SK-N-SH (cell line): Measurements from ENCODE around the gene NELFE. TPM values are rescaled to one million over a fixed set of nuclear protein-coding genes. Genes with fewer than 3 reads are reported as not detected.
"Not testable (repeated sequence)": the region's sequence is repeated elsewhere in the genome, so short reads cannot be mapped to it uniquely, and the experiment has no call there.

Experiments used
- CTCF ChIA-PET: fragments of 300-600, 350-600 bp; formaldehyde crosslinking; extraction: SDS; loops from one replicate; lab custom pipeline; 2021; lab: Yijun Ruan, JAX
- POLR2A ChIA-PET: fragments of 350-600 bp; sonication (Branson Sonifier 250); formaldehyde crosslinking; extraction: SDS; loops from one replicate; lab custom pipeline; 2020; ENCODE audit warnings: antibody characterized with exemption, inconsistent platforms; lab: Yijun Ruan, JAX
- DNase-seq: peaks from one replicate; pipeline ENCODE4 v3.0.0; 2012
- H2AFZ ChIP-seq: fragments of 200-600 bp; sonication (generic); 2 replicates; pipeline ENCODE4 v1.8.1; 2016; ENCODE audit warnings: antibody characterized with exemption, mild to moderate bottlenecking, low read depth
- H3F3A ChIP-seq: fragments of 200-600 bp; sonication (generic); replicated peaks from 2 replicates; pipeline ENCODE3; 2016; ENCODE audit warnings: antibody characterized with exemption, mild to moderate bottlenecking; ENCODE audit not compliant: insufficient read depth
- H3K27ac ChIP-seq, 2 experiments: fragments of 200-500 bp in 1 of 2; fragments of 200-600 bp in 1 of 2; sonication (Bioruptor generic) in 1 of 2; sonication (generic), shearing (Covaris generic) in 1 of 2; 2 replicates each; pipeline versions ENCODE4 v1.5.1 to v1.6.1; 2014 to 2016; ENCODE audit warnings: low read depth in 2 of 2, inconsistent platforms in 1 of 2, low read length in 1 of 2, mild to moderate bottlenecking in 1 of 2, mixed read lengths in 1 of 2
- H3K27me3 ChIP-seq: fragments of 200-600 bp; sonication (generic), shearing (Covaris generic); 2 replicates; pipeline ENCODE4 v1.6.1; 2016; ENCODE audit warnings: mixed run types; ENCODE audit not compliant: insufficient read depth
- H3K36me3 ChIP-seq, 2 experiments: fragments of 200-500 bp in 1 of 2; fragments of 200-600 bp in 1 of 2; sonication (Bioruptor generic) in 1 of 2; sonication (generic) in 1 of 2; replicated peaks in 1 of 2; 2 replicates each; pipeline versions ENCODE3 to v1.5.1; 2014 to 2016; ENCODE audit warnings: low read length in 1 of 2, mild to moderate bottlenecking in 1 of 2; ENCODE audit not compliant: insufficient read depth in 2 of 2, control insufficient read depth in 1 of 2
- H3K4me1 ChIP-seq, 2 experiments: fragments of 200-500 bp in 1 of 2; fragments of 200-600 bp in 1 of 2; sonication (Bioruptor generic) in 1 of 2; sonication (generic), shearing (Covaris generic) in 1 of 2; 2 replicates each; pipeline versions ENCODE4 v1.5.1 to v1.6.1; 2014 to 2016; ENCODE audit warnings: low read depth in 1 of 2, low read length in 1 of 2, mixed run types in 1 of 2; ENCODE audit not compliant: insufficient read depth in 2 of 2, control insufficient read depth in 1 of 2
- H3K4me2 ChIP-seq: fragments of 200-600 bp; sonication (generic), shearing (Covaris generic); 2 replicates; pipeline ENCODE4 v1.6.1; 2017; ENCODE audit warnings: mixed run types
- H3K4me3 ChIP-seq, 2 experiments: fragments of 200-500 bp in 1 of 2; fragments of 200-600 bp in 1 of 2; sonication (Bioruptor generic) in 1 of 2; sonication (generic), shearing (Covaris generic) in 1 of 2; 2 replicates each; pipeline versions ENCODE4 v1.5.1 to v1.8.1; 2014 to 2016; ENCODE audit warnings: low read depth in 2 of 2, inconsistent platforms in 1 of 2, low read length in 1 of 2, mild to moderate bottlenecking in 1 of 2, mixed read lengths in 1 of 2, moderate library complexity in 1 of 2
- H3K79me2 ChIP-seq: fragments of 200-600 bp; sonication (generic); 2 replicates; pipeline ENCODE4 v1.8.1; 2017; ENCODE audit warnings: mild to moderate bottlenecking; ENCODE audit not compliant: insufficient read depth
- H3K9ac ChIP-seq: fragments of 200-600 bp; sonication (generic); 2 replicates; pipeline ENCODE4 v1.6.1; 2017; ENCODE audit warnings: mixed run types
- H3K9me2 ChIP-seq: fragments of 200-600 bp; sonication (generic); 2 replicates; pipeline ENCODE4 v1.6.1; 2017; ENCODE audit warnings: mixed run types
- H3K9me3 ChIP-seq: fragments of 200-600 bp; sonication (generic); 2 replicates; pipeline ENCODE4 v1.6.1; 2017; ENCODE audit warnings: mixed run types, mild to moderate bottlenecking, moderate library complexity
- H4K20me1 ChIP-seq: fragments of 200-600 bp; sonication (generic); 2 replicates; pipeline ENCODE4 v1.6.1; 2017; ENCODE audit warnings: mild to moderate bottlenecking, mixed run types; ENCODE audit not compliant: insufficient read depth
- WGBS: methylation state at CpG from one replicate; pipeline ENCODE4 v1.1.6; 2017; ENCODE audit warnings: low lambda C conversion rate; 5-methylcytosine and 5-hydroxymethylcytosine counted together
- polyA plus RNA-seq, 3 experiments: library from polyadenylated mRNA; depleted of rRNA; stranded (reverse); fragments of >200 nt; gene quantifications; 2 replicates each; pipeline ENCODE4 v1.2.3, GENCODE V29; 2012
- TF ChIP-seq, protein P1 (sequence below): fragments of 150-350 bp; IDR thresholded peaks from 2 replicates; pipeline ENCODE4 v1.6.1; 2016; ENCODE audit warnings: mild to moderate bottlenecking, low read depth, low read length

NELFE gene
- polyA plus RNA-seq, 1 of the 3 experiments (the other 2 are of a cell fraction), result 116 TPM

DNA sequence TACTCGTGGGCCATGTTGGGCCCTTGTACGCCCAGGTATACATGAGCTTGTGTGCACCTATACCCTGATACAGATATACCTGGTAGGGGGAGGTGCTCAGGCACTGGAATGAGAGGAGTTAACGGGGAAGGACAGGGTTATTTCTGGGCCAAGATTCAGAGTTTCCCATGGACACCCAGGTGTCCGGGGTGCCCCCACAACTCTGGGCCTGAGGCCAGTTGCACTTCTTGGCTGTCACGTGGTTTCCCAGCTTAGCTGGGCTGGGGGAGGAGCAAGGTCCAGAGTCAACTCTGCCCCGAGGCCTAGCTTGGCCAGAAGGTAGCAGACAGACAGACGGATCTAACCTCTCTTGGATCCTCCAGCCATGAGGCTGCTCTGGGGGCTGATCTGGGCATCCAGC lies 23.0 kb upstream of the NELFE start, which contains the start of gene C4A:
C4A (plus strand) TSS at position 314 of the 400 bp plus-strand sequence; CDS start at position 365, 51 bp downstream.
- H3K79me2 ChIP-seq, H3F3A ChIP-seq, H3K4me1 ChIP-seq, POLR2A ChIA-PET, DNase-seq, H2AFZ ChIP-seq, CTCF ChIA-PET, H3K4me2 ChIP-seq, H3K27ac ChIP-seq, H3K27me3 ChIP-seq, H3K4me3 ChIP-seq, H4K20me1 ChIP-seq, H3K9me2 ChIP-seq, H3K9ac ChIP-seq, H3K9me3 ChIP-seq: not testable (repeated sequence)
- no CpG with 5 or more reads among the region's 7 CpGs for WGBS
- H3K36me3 ChIP-seq, result peaks cover 8 to 17% of the 10 kb centered on the region in 2 experiments

DNA sequence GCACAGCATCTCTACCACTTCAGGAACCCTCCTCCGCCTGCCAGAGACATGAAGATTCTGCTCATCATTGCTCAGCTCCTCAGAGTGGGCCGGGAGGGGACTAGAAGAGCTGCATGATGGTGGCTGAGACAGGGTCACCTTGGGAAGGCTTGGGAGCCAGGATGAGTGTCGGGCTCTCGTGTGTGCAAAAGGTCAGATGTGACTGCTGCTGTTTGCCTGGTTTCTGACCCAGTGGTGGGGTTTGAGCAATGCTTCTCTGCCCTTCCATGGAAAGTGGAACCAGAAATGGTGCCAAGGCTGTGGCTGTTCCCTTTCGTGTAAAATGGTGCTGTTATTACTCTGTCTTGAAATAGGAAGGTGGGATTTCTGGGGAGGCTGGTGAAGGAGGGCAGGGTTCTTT lies 22.2 kb upstream of the NELFE start:
- WGBS, result no CpG with 5 or more reads among the region's 5 CpGs
- H4K20me1 ChIP-seq, CTCF ChIA-PET, H3K27ac ChIP-seq, POLR2A ChIA-PET, H3K4me1 ChIP-seq, DNase-seq, H3K9me3 ChIP-seq, H3K27me3 ChIP-seq, H3K9ac ChIP-seq, H2AFZ ChIP-seq, H3K4me2 ChIP-seq, H3K4me3 ChIP-seq, H3F3A ChIP-seq, H3K79me2 ChIP-seq, H3K9me2 ChIP-seq: not testable (repeated sequence)
- peaks cover 8 to 17% of the 10 kb centered on the region in 2 experiments for H3K36me3 ChIP-seq

- H3K4me1 ChIP-seq, H3F3A ChIP-seq, CTCF ChIA-PET, H3K27ac ChIP-seq, H2AFZ ChIP-seq, POLR2A ChIA-PET, H3K9ac ChIP-seq, DNase-seq, H3K9me3 ChIP-seq, H3K27me3 ChIP-seq, H4K20me1 ChIP-seq, H3K4me2 ChIP-seq, H3K79me2 ChIP-seq, H3K4me3 ChIP-seq, H3K9me2 ChIP-seq: not testable (repeated sequence)
- H3K36me3 ChIP-seq, result peaks cover 8 to 17% of the 10 kb centered on the region in 2 experiments
- 71% methylated on average over 1 of the region's 13 CpGs for WGBS
Measured at GRCh38 chr6:31980195-31980876, 21.6 kb upstream of the NELFE start.

GRCh38 chr6:31979238-31979898 lies 20.6 kb upstream of the NELFE start:
- Histone ChIP-seq H3K4me3 (no peak overlapping the region), H3K27ac (no peak overlapping the region), H3K27me3 (no peaks in the 10 kb centered on the region), H3K9me3 (no peaks in the 10 kb centered on the region), H2AFZ (no peak overlapping the region), H4K20me1 (no peaks in the 10 kb centered on the region), H3K79me2 (peaks cover 15% of the 10 kb centered on the region), H3K9me2 (no peaks in the 10 kb centered on the region), H3K9ac (no peak overlapping the region), H3K4me2 (no peak overlapping the region), H3F3A (no peaks in the 10 kb centered on the region), H3K36me3 (peaks cover 8 to 17% of the 10 kb centered on the region in 2 experiments), H3K4me1 (no peaks in the 10 kb centered on the region)
- 83% methylated on average over 2 of the region's 3 CpGs for WGBS
- DNase-seq, result no peak
- CTCF ChIA-PET, result interaction anchor here (1.8 kb wide), 1 partner anchor 27 kb away, joined by 6 read pairs; no protein-coding TSS in a partner anchor
- TF ChIP-seq, protein P1, sequence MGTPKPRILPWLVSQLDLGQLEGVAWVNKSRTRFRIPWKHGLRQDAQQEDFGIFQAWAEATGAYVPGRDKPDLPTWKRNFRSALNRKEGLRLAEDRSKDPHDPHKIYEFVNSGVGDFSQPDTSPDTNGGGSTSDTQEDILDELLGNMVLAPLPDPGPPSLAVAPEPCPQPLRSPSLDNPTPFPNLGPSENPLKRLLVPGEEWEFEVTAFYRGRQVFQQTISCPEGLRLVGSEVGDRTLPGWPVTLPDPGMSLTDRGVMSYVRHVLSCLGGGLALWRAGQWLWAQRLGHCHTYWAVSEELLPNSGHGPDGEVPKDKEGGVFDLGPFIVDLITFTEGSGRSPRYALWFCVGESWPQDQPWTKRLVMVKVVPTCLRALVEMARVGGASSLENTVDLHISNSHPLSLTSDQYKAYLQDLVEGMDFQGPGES, result no peak
- POLR2A ChIA-PET, result no interaction called here
